ENCODE measurements around the gene CDKAL1. TPM values are rescaled to one million over a fixed set of nuclear protein-coding genes. Genes with fewer than 3 reads are reported as not detected.
"Not testable (repeated sequence)": the region's sequence is repeated elsewhere in the genome, so short reads cannot be mapped to it uniquely, and the experiment has no call there.

The CDKAL1 gene
- total RNA-seq, 3 donors from 2014 or later: 13.0 to 27.2 (median 18.0) TPM

DNA sequence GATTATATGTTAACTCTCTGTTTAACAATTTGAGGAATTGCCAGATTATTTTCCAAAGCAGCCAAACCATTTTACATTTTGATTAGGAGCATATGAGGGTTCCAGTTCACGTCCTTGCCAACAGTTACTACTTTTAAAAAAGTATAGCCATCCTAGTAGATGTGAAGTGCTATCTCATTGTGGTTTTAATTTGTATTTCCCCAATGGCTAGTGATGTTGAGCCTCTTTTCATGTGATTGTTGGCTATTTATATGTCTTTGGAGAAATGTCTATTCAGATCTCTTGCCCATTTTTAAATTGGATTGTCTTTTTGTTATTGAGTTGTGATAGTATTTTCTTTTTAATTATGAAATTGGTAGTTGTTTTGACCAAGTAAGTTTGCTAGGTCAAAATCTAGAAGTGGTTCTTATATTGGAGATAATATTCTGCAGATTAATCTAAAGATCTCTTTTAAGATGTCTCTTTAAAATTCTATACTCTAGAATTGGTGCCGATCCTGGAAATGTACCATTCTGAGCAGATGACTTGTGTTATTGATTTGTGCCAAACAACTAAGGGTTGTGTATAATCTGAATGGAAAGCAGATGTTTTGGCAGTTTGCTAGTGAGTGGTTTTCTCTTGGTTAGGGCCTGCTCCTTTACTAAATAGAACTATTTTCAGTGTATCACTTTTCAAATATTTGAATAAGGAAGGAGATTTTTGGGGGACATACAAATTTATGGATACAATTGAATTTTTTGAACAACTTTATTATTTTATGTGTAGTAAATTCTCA is 99.5 kb downstream of the CDKAL1 start:
- Histone ChIP-seq H3K27ac (no peak overlapping the region), H3K36me3 (no peaks in the 10 kb centered on the region), H3K4me3 (no peak overlapping the region), H3K4me1 (no peaks in the 10 kb centered on the region), H3K27me3 (no peaks in the 10 kb centered on the region), H3K9me3 (no peaks in the 10 kb centered on the region)
- TF ChIP-seq, protein P1, sequence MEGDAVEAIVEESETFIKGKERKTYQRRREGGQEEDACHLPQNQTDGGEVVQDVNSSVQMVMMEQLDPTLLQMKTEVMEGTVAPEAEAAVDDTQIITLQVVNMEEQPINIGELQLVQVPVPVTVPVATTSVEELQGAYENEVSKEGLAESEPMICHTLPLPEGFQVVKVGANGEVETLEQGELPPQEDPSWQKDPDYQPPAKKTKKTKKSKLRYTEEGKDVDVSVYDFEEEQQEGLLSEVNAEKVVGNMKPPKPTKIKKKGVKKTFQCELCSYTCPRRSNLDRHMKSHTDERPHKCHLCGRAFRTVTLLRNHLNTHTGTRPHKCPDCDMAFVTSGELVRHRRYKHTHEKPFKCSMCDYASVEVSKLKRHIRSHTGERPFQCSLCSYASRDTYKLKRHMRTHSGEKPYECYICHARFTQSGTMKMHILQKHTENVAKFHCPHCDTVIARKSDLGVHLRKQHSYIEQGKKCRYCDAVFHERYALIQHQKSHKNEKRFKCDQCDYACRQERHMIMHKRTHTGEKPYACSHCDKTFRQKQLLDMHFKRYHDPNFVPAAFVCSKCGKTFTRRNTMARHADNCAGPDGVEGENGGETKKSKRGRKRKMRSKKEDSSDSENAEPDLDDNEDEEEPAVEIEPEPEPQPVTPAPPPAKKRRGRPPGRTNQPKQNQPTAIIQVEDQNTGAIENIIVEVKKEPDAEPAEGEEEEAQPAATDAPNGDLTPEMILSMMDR (IDR thresholded peaks at IDR 0.05): no peak
- no peak for TF ChIP-seq POLR2AphosphoS5 (IDR thresholded peaks at IDR 0.05)
- no peak for TF ChIP-seq POLR2A (IDR thresholded peaks at IDR 0.05)
- intact Hi-C loops (cut with DNase I; ENCODE audit: low total_unique reads): no loop called here
- DNase-seq (ENCODE audit: low spot score in 2 of 2): no peak

DNA sequence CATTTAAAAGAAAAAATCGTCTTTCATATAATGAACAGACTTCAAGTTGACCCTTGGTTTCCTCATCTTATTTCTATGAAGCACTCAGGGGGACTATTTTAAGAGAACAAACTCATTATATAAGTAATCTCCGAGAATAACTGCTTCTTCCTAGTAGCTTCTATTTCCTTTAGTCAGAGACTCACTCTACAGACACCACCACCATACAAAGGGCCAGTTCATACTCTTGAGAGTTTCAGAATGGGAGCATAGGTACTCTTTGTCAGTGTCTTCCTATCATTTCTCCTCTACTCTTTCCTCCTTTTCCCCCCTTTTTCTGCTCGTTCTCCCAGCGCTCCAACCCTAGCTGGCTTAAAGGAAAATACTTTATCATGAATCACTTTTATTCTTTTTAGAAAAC is 104.9 kb downstream of the CDKAL1 start:
- no peak for TF ChIP-seq POLR2A (IDR thresholded peaks at IDR 0.05)
- TF ChIP-seq, protein P1 (IDR thresholded peaks at IDR 0.05): no peak
- TF ChIP-seq POLR2AphosphoS5 (IDR thresholded peaks at IDR 0.05): no peak
- H3K4me3 ChIP-seq: no peak overlapping the region
- no peak overlapping the region for H3K27ac ChIP-seq
- DNase-seq (ENCODE audit: low spot score in 2 of 2): no peak
- intact Hi-C loops (cut with DNase I; ENCODE audit: low total_unique reads): no loop called here
- no peaks in the 10 kb centered on the region for H3K27me3 ChIP-seq
- H3K36me3 ChIP-seq: no peaks in the 10 kb centered on the region
- H3K9me3 ChIP-seq: no peaks in the 10 kb centered on the region
- no peaks in the 10 kb centered on the region for H3K4me1 ChIP-seq

- intact Hi-C loops (cut with DNase I; ENCODE audit: low total_unique reads): no loop called here
- Histone ChIP-seq H3K27ac (no peak overlapping the region), H3K27me3 (no peaks in the 10 kb centered on the region), H3K4me1 (no peaks in the 10 kb centered on the region), H3K9me3 (no peaks in the 10 kb centered on the region), H3K4me3 (no peak overlapping the region), H3K36me3 (no peaks in the 10 kb centered on the region)
- TF ChIP-seq POLR2A (IDR thresholded peaks at IDR 0.05) (no peak), POLR2AphosphoS5 (IDR thresholded peaks at IDR 0.05) (no peak)
- TF ChIP-seq, protein P1 (IDR thresholded peaks at IDR 0.05): no peak
- DNase-seq (ENCODE audit: low spot score in 2 of 2): no peak
Measured at GRCh38 chr6:20640181-20640580, 105.9 kb downstream of the CDKAL1 start.

DNA sequence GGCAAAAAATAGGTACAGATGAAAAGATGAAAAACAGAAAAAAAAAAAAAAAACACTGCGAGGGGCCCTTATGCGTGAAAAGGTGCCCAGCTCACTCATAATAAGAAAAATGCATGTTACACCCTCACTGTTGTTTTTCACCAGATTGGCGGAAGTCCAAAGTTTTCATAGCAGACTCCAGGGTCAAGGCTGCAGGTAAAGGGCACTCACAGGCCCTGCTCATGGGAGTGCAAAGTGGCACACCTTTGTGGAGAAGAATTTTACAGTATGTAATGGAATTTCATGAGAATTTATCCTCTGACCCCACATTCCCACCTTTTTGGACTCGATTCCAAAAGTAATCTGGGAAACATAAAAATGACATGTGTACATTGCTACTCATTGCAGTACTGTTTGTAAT is 108.2 kb downstream of the CDKAL1 start:
- Histone ChIP-seq H3K4me1 (no peaks in the 10 kb centered on the region), H3K27ac (no peak overlapping the region), H3K36me3 (no peaks in the 10 kb centered on the region), H3K27me3 (no peaks in the 10 kb centered on the region), H3K4me3 (no peak overlapping the region), H3K9me3 (no peaks in the 10 kb centered on the region)
- intact Hi-C loops (cut with DNase I; ENCODE audit: low total_unique reads): no loop called here
- TF ChIP-seq POLR2AphosphoS5 (IDR thresholded peaks at IDR 0.05) (no peak), POLR2A (IDR thresholded peaks at IDR 0.05) (no peak)
- TF ChIP-seq, protein P1 (IDR thresholded peaks at IDR 0.05): no peak
- no peak for DNase-seq (ENCODE audit: low spot score in 2 of 2)

GRCh38 chr6:20644667-20645370 is 110.6 kb downstream of the CDKAL1 start:
- Histone ChIP-seq H3K27ac (no peak overlapping the region), H3K9me3 (no peaks in the 10 kb centered on the region), H3K4me1 (no peaks in the 10 kb centered on the region), H3K4me3 (no peak overlapping the region), H3K27me3 (no peaks in the 10 kb centered on the region), H3K36me3 (no peaks in the 10 kb centered on the region)
- TF ChIP-seq POLR2A (IDR thresholded peaks at IDR 0.05) (no peak), POLR2AphosphoS5 (IDR thresholded peaks at IDR 0.05) (no peak)
- TF ChIP-seq, protein P1 (IDR thresholded peaks at IDR 0.05): no peak
- DNase-seq (ENCODE audit: low spot score in 2 of 2): no peak
- intact Hi-C loops (cut with DNase I; ENCODE audit: low total_unique reads): no loop called here

DNA sequence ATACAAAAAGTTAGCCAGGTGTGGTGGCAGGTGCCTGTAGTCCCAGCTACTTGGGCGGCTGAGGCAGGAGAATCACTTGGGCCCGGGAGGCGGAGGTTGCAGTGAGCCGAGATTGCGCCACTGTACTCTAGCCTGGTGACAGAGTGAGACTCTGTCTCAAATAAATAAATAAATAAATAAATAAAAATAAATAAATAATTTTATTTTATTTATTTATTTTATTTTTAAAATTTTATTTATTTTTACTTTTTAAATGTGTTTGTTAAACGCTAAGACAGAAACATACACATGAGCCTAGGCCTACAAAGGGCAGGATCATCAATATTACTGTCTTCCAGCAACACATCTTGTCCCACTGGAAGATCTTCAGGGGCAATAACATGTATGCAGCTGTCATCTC is 111.3 kb downstream of the CDKAL1 start:
- H3K4me1 ChIP-seq; H3K36me3 ChIP-seq; DNase-seq (ENCODE audit: low spot score in 2 of 2); H3K9me3 ChIP-seq; H3K27me3 ChIP-seq; H3K4me3 ChIP-seq; intact Hi-C loops (cut with DNase I; ENCODE audit: low total_unique reads); H3K27ac ChIP-seq: not testable (repeated sequence)
